ENCODE data around the gene CCR2. TPM values are rescaled to one million over a fixed set of nuclear protein-coding genes. Genes with fewer than 3 reads are reported as not detected.
A peak's percentile ranks its signal among the peaks of the same experiment; 100 is the strongest.
"Not testable (repeated sequence)": the region's sequence is repeated elsewhere in the genome, so short reads cannot be mapped to it uniquely, and the experiment has no call there.

CCR2 gene
- total and polyA plus RNA-seq, 8 donors, result 1.6 to 27.0 (median 2.0) TPM

GRCh38 chr3:46383211-46383950 lies 29.5 kb downstream of the CCR2 start:
- H3K4me3 ChIP-seq, result no peak overlapping the region
- intact Hi-C loops (cut with DNase I), result no loop called here
- H3K27ac ChIP-seq, result peak overlapping the region in 1 of 2 donors; percentile 42
- H3K27me3 ChIP-seq, result no peaks in the 10 kb centered on the region
- H3K36me3 ChIP-seq, result no peaks in the 10 kb centered on the region
- peak in 1 of 4 donors; percentile 71 for DNase-seq
- no peaks in the 10 kb centered on the region for H3K9me3 ChIP-seq
- peak; percentile 67 for ATAC-seq
- H3K4me1 ChIP-seq, result peaks cover 18 to 57% of the 10 kb centered on the region in 2 donors
- no peak for TF ChIP-seq CTCF (IDR thresholded peaks at IDR 0.05)

GRCh38 chr3:46383951-46384330 lies 30.0 kb downstream of the CCR2 start:
- Histone ChIP-seq H3K4me1 (peaks cover 18 to 53% of the 10 kb centered on the region in 2 donors), H3K36me3 (no peaks in the 10 kb centered on the region), H3K9me3 (no peaks in the 10 kb centered on the region), H3K4me3 (no peak overlapping the region), H3K27ac (peak overlapping the region in 1 of 2 donors; percentile 42), H3K27me3 (no peaks in the 10 kb centered on the region)
- DNase-seq (no peak), ATAC-seq (no peak)
- intact Hi-C loops (cut with DNase I), result no loop called here
- no peak for TF ChIP-seq CTCF (IDR thresholded peaks at IDR 0.05)

GRCh38 chr3:46386205-46386604 lies 32.3 kb downstream of the CCR2 start:
- ATAC-seq, result peak; percentile 79
- Histone ChIP-seq H3K4me3 (no peak overlapping the region), H3K36me3 (no peaks in the 10 kb centered on the region), H3K4me1 (peaks cover 10 to 35% of the 10 kb centered on the region in 2 donors), H3K27me3 (no peaks in the 10 kb centered on the region), H3K9me3 (no peaks in the 10 kb centered on the region), H3K27ac (peak overlapping the region; percentile 51 to 54)
- intact Hi-C loops (cut with DNase I), result no loop called here
- DNase-seq, result no peak
- no peak for TF ChIP-seq CTCF (IDR thresholded peaks at IDR 0.05)

GRCh38 chr3:46388847-46389246 lies 34.9 kb downstream of the CCR2 start:
- H3K4me1 ChIP-seq, result peaks cover 3 to 29% of the 10 kb centered on the region in 2 donors
- H3K27ac ChIP-seq; H3K27me3 ChIP-seq; H3K36me3 ChIP-seq; H3K4me3 ChIP-seq; H3K9me3 ChIP-seq; intact Hi-C loops (cut with DNase I); DNase-seq; ATAC-seq: not testable (repeated sequence)

GRCh38 chr3:46389306-46389705 lies 35.4 kb downstream of the CCR2 start:
- DNase-seq, result no peak
- Histone ChIP-seq H3K4me3 (no peak overlapping the region), H3K27me3 (no peaks in the 10 kb centered on the region), H3K27ac (no peak overlapping the region), H3K4me1 (peaks cover 3 to 30% of the 10 kb centered on the region in 2 donors), H3K36me3 (no peaks in the 10 kb centered on the region), H3K9me3 (no peaks in the 10 kb centered on the region)
- intact Hi-C loops (cut with DNase I), result no loop called here
- no peak for TF ChIP-seq CTCF (IDR thresholded peaks at IDR 0.05)
- ATAC-seq, result no peak

- H3K4me3 ChIP-seq; H3K27ac ChIP-seq; DNase-seq; H3K9me3 ChIP-seq; H3K27me3 ChIP-seq; intact Hi-C loops (cut with DNase I); ATAC-seq; H3K36me3 ChIP-seq: not testable (repeated sequence)
- peaks cover 8 to 44% of the 10 kb centered on the region in 2 donors for H3K4me1 ChIP-seq
Measured at GRCh38 chr3:46391526-46391925, 37.6 kb downstream of the CCR2 start.
